ENCODE results near the gene RREB1. TPM values are rescaled to one million over a fixed set of nuclear protein-coding genes. Genes with fewer than 3 reads are reported as not detected.

The RREB1 gene
- polyA plus RNA-seq, 1 donor (not counting 4 experiments of a cell fraction or from before 2014, with no cell fraction given), result 6.1 TPM

DNA sequence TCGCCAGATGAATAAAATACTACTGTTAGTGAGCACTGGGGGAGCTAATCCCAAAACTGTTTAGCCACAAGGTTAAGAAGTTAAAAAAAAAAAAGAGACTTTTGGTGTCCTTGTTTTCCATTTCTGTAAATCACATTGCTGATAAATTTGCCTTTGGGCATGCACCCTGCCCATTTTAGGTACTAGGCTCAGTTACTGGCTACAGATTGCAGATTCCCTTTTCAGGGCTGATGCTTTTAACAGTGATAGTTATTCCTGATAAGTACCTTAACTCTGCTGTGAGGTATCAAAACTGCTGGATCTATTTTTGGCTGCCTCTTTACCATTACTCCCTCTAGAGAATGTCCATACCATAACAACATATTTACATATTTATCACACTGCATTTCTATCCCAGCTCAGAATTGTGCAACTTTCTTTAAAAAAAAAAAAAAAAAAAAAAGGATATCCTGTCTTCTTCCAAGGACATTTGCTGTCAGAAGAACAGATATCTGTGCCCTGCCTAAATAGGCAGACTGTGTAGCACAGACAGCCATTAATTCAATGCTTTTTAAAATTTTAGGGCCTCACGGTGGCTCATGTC lies 110.7 kb downstream of the RREB1 start:
- H3K27ac ChIP-seq (ENCODE audit: control insufficient read depth, insufficient read depth, low read length), result no peak overlapping the region
- H3K9me1 ChIP-seq (ENCODE audit: control insufficient read depth, extremely low read depth, insufficient read depth, low read length), result no peaks in the 10 kb centered on the region
- no peak for FAIRE-seq
- H3K4me1 ChIP-seq (ENCODE audit: control insufficient read depth, extremely low read depth, insufficient read depth, low read length), result peaks cover 36% of the 10 kb centered on the region
- H2AFZ ChIP-seq (ENCODE audit: control insufficient read depth, low read length), result no peak overlapping the region
- H3K9ac ChIP-seq (ENCODE audit: control insufficient read depth, extremely low read depth, insufficient read depth, low read length), result no peak overlapping the region
- no peaks in the 10 kb centered on the region for H3K27me3 ChIP-seq (ENCODE audit: control insufficient read depth, extremely low read depth, insufficient read depth, low read length)
- no peak for DNase-seq (ENCODE audit: low read depth, low spot score)
- dilution Hi-C loops (cut with MboI; ENCODE audit: extremely low pct_ligation_motif_present, low sequenced_read_pairs), result no loop called here
- no peaks in the 10 kb centered on the region for H4K20me1 ChIP-seq (ENCODE audit: control insufficient read depth, extremely low read depth, insufficient read depth, low read length)
- peaks cover 8% of the 10 kb centered on the region for H3K79me2 ChIP-seq (ENCODE audit: control insufficient read depth, insufficient read depth, low read length)
- no peak overlapping the region for H3K4me2 ChIP-seq (ENCODE audit: control insufficient read depth, extremely low read depth, insufficient read depth, low read depth, low read length)
- H3K9me3 ChIP-seq (ENCODE audit: control insufficient read depth, low read depth, low read length), result no peaks in the 10 kb centered on the region
- TF ChIP-seq CTCF (optimal IDR thresholded peaks at IDR 0.05 in 1 of 3, IDR thresholded peaks at IDR 0.05 in 1 of 3, conservative IDR thresholded peaks at IDR 0.05 in 1 of 3; ENCODE audit: extremely low read depth in 1 of 3, insufficient read depth in 2 of 3, low read length in 3 of 3) (no peak), EZH2 (IDR thresholded peaks at IDR 0.05; ENCODE audit: low read length) (no peak)
- no peak overlapping the region for H3K4me3 ChIP-seq (ENCODE audit: control insufficient read depth in 2 of 3, extremely low read depth in 1 of 3, insufficient read depth in 2 of 3, low read depth in 1 of 3, low read length in 3 of 3)
- H3K36me3 ChIP-seq (ENCODE audit: control insufficient read depth in 2 of 2, extremely low read depth in 1 of 2, insufficient read depth in 2 of 2, low read length in 2 of 2), result peaks cover 35 to 42% of the 10 kb centered on the region in 2 experiments

- Histone ChIP-seq H3K4me2 (ENCODE audit: control insufficient read depth, extremely low read depth, insufficient read depth, low read depth, low read length) (no peak overlapping the region), H4K20me1 (ENCODE audit: control insufficient read depth, extremely low read depth, insufficient read depth, low read length) (no peaks in the 10 kb centered on the region), H3K27ac (ENCODE audit: control insufficient read depth, insufficient read depth, low read length) (no peak overlapping the region), H3K27me3 (ENCODE audit: control insufficient read depth, extremely low read depth, insufficient read depth, low read length) (no peaks in the 10 kb centered on the region), H3K9me1 (ENCODE audit: control insufficient read depth, extremely low read depth, insufficient read depth, low read length) (no peaks in the 10 kb centered on the region), H3K9ac (ENCODE audit: control insufficient read depth, extremely low read depth, insufficient read depth, low read length) (no peak overlapping the region), H3K79me2 (ENCODE audit: control insufficient read depth, insufficient read depth, low read length) (peaks cover 9% of the 10 kb centered on the region), H3K4me1 (ENCODE audit: control insufficient read depth, extremely low read depth, insufficient read depth, low read length) (peaks cover 36% of the 10 kb centered on the region), H2AFZ (ENCODE audit: control insufficient read depth, low read length) (no peak overlapping the region), H3K36me3 (ENCODE audit: control insufficient read depth in 2 of 2, extremely low read depth in 1 of 2, insufficient read depth in 2 of 2, low read length in 2 of 2) (peaks cover 28 to 34% of the 10 kb centered on the region in 2 experiments), H3K9me3 (ENCODE audit: control insufficient read depth, low read depth, low read length) (no peaks in the 10 kb centered on the region), H3K4me3 (ENCODE audit: control insufficient read depth in 2 of 3, extremely low read depth in 1 of 3, insufficient read depth in 2 of 3, low read depth in 1 of 3, low read length in 3 of 3) (no peak overlapping the region)
- DNase-seq (ENCODE audit: low read depth, low spot score) (no peak), FAIRE-seq (no peak)
- TF ChIP-seq CTCF (optimal IDR thresholded peaks at IDR 0.05 in 1 of 3, IDR thresholded peaks at IDR 0.05 in 1 of 3, conservative IDR thresholded peaks at IDR 0.05 in 1 of 3; ENCODE audit: extremely low read depth in 1 of 3, insufficient read depth in 2 of 3, low read length in 3 of 3) (no peak), EZH2 (IDR thresholded peaks at IDR 0.05; ENCODE audit: low read length) (no peak)
- dilution Hi-C loops (cut with MboI; ENCODE audit: extremely low pct_ligation_motif_present, low sequenced_read_pairs), result no loop called here
Measured at GRCh38 chr6:7219310-7219709, 111.5 kb downstream of the RREB1 start.

Measured in keratinocyte (primary cell).